Thyroid gland (tissue), 4 donors: ENCODE data around the gene GDA. TPM values are rescaled to one million over a fixed set of nuclear protein-coding genes. Genes with fewer than 3 reads are reported as not detected.

Source experiments
- DNase-seq, 2 donors: peaks; one replicate each; pipeline ENCODE4 v3.0.0-alpha.2; 2019
- H3K27ac ChIP-seq, 3 donors: fragments of 200-600 bp; sonication (generic); 1 replicate in 2 of 3; 2 replicates in 1 of 3; pipeline ENCODE4 v1.5.1; 2016 to 2019; ENCODE audit warnings: mild to moderate bottlenecking in 1 of 3, moderate library complexity in 1 of 3
- H3K27me3 ChIP-seq: fragments of 200-600 bp; sonication (generic); one replicate; pipeline ENCODE4 v1.5.1; 2019
- H3K36me3 ChIP-seq, 2 donors: fragments of 200-600 bp; sonication (generic); one replicate each; pipeline ENCODE4 v1.5.1; 2016 to 2019
- H3K4me1 ChIP-seq, 2 donors: fragments of 200-600 bp; sonication (generic); one replicate each; pipeline ENCODE4 v1.5.1; 2017 to 2019
- H3K4me3 ChIP-seq, 3 donors: fragments of 200-600 bp; sonication (generic); replicated peaks in 1 of 3; 1 replicate in 2 of 3; 2 replicates in 1 of 3; pipeline ENCODE4 v1.5.1; 2016; ENCODE audit warnings: mild to moderate bottlenecking in 1 of 3
- H3K9me3 ChIP-seq: fragments of 200-600 bp; sonication (generic); one replicate; pipeline ENCODE4 v1.5.1; 2017
- POLR2A ChIP-seq, 2 donors: fragments of 450-650 bp; IDR thresholded peaks; one replicate each; pipeline ENCODE4 v1.6.1; 2017; ENCODE audit warnings: antibody characterized with exemption in 2 of 2, mild to moderate bottlenecking in 2 of 2, moderate library complexity in 1 of 2
- WGBS, 2 donors: methylation state at CpG; one replicate each; pipeline ENCODE4 v1.1.5; 2017; 5-methylcytosine and 5-hydroxymethylcytosine counted together
- intact Hi-C: fragments of 100-400 bp; cut with DNase I; formaldehyde crosslinking; loops from one replicate; pipeline ENCODE4 v1.15.1; 2023
- total RNA-seq, 4 donors: library from RNA; depleted of rRNA; stranded (reverse); fragments of >200 nt; gene quantifications; one replicate each; pipeline ENCODE4 v1.2.3, GENCODE V29; 2016
- TF ChIP-seq, protein P1 (sequence below), 6 experiments: fragments of 200-600 bp in 3 of 6; fragments of 450-650 bp in 3 of 6; sonication (generic) in 3 of 6; IDR thresholded peaks; one replicate each; pipeline ENCODE4 v1.5.1; 2016 to 2019; ENCODE audit warnings: antibody characterized with exemption in 6 of 6, mild to moderate bottlenecking in 2 of 6, inconsistent platforms in 1 of 6, moderate library complexity in 1 of 6

Gene GDA
- total RNA-seq, 4 donors from 2014 or later: 0.78 TPM; not detected in 3

DNA sequence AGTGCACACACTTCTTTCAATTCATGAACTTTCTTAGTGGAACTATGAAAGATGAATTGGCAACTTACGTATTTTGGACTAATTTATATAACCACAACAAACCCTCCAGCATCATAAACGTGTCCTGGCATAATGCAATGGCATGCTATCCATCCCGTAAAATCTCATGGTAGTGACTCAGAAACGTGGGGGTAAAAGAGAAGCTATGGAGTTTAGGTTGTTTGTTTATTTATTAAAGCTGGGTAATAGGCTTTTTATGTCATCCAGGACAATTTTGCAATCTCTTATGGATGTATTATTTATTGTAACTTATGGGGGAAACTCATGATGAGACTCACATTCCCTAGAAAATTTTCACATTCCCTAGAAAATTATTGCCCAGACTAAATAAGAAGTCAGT, 106.3 kb downstream of the GDA start:
- DNase-seq: no peak
- Histone ChIP-seq H3K4me1 (no peaks in the 10 kb centered on the region), H3K27me3 (no peaks in the 10 kb centered on the region), H3K36me3 (no peaks in the 10 kb centered on the region), H3K27ac (no peak overlapping the region), H3K4me3 (no peak overlapping the region), H3K9me3 (no peaks in the 10 kb centered on the region)
- WGBS, 2 donors: 80 to 89% methylated on average over 4 of the region's 4 CpGs
- intact Hi-C loops: no loop called here
- TF ChIP-seq, protein P1, sequence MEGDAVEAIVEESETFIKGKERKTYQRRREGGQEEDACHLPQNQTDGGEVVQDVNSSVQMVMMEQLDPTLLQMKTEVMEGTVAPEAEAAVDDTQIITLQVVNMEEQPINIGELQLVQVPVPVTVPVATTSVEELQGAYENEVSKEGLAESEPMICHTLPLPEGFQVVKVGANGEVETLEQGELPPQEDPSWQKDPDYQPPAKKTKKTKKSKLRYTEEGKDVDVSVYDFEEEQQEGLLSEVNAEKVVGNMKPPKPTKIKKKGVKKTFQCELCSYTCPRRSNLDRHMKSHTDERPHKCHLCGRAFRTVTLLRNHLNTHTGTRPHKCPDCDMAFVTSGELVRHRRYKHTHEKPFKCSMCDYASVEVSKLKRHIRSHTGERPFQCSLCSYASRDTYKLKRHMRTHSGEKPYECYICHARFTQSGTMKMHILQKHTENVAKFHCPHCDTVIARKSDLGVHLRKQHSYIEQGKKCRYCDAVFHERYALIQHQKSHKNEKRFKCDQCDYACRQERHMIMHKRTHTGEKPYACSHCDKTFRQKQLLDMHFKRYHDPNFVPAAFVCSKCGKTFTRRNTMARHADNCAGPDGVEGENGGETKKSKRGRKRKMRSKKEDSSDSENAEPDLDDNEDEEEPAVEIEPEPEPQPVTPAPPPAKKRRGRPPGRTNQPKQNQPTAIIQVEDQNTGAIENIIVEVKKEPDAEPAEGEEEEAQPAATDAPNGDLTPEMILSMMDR (IDR thresholded peaks at IDR 0.05): no peak
- no peak for TF ChIP-seq POLR2A (IDR thresholded peaks at IDR 0.05)

- H3K9me3 ChIP-seq: no peaks in the 10 kb centered on the region
- intact Hi-C loops: no loop called here
- DNase-seq: no peak
- no peaks in the 10 kb centered on the region for H3K27me3 ChIP-seq
- WGBS, 2 donors: 84 to 92% methylated on average over 4 to 6 of the region's 6 CpGs
- TF ChIP-seq, protein P1 (IDR thresholded peaks at IDR 0.05): no peak
- TF ChIP-seq POLR2A (IDR thresholded peaks at IDR 0.05): no peak
- H3K4me1 ChIP-seq: no peaks in the 10 kb centered on the region
- no peak overlapping the region for H3K4me3 ChIP-seq
- no peaks in the 10 kb centered on the region for H3K36me3 ChIP-seq
- H3K27ac ChIP-seq: no peak overlapping the region
Measured at GRCh38 chr9:72256931-72257330, 107.7 kb downstream of the GDA start.

- Histone ChIP-seq H3K27me3 (no peaks in the 10 kb centered on the region), H3K27ac (no peak overlapping the region), H3K4me1 (no peaks in the 10 kb centered on the region), H3K4me3 (no peak overlapping the region), H3K36me3 (no peaks in the 10 kb centered on the region), H3K9me3 (no peaks in the 10 kb centered on the region)
- intact Hi-C loops: no loop called here
- WGBS, 2 donors: 86 to 92% methylated on average over 3 of the region's 3 CpGs
- no peak for DNase-seq
- no peak for TF ChIP-seq POLR2A (IDR thresholded peaks at IDR 0.05)
- TF ChIP-seq, protein P1 (IDR thresholded peaks at IDR 0.05): no peak
Measured at GRCh38 chr9:72257814-72258213, 108.6 kb downstream of the GDA start.

DNA sequence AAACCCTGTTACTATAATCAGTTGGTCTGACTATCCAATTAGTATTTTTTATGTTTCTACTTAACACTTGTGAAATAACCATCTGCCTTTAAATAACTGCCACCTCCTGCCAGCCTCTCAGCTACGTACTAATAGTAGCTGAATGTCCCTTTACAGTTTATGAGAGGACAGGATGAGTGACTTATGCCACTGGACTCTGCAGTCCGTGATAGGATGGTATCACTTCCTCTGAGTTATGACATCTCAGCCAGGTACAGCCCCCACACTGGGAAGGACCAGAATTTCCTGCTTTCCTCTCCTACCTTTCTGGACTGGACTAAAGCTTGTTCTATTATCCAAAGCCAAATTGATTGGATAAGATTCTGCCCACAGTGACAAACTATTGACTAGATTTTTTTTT, 112.8 kb downstream of the GDA start:
- TF ChIP-seq, protein P1 (IDR thresholded peaks at IDR 0.05): no peak
- no peak for TF ChIP-seq POLR2A (IDR thresholded peaks at IDR 0.05)
- no peak for DNase-seq
- Histone ChIP-seq H3K27me3 (no peaks in the 10 kb centered on the region), H3K4me3 (no peak overlapping the region), H3K27ac (no peak overlapping the region), H3K9me3 (no peaks in the 10 kb centered on the region), H3K4me1 (no peaks in the 10 kb centered on the region), H3K36me3 (no peaks in the 10 kb centered on the region)
- intact Hi-C loops: no loop called here
- 74 to 79% methylated on average over 2 of the region's 2 CpGs for WGBS, 2 donors

GRCh38 chr9:72263572-72263971, 114.3 kb downstream of the GDA start:
- H3K36me3 ChIP-seq: no peaks in the 10 kb centered on the region
- no peaks in the 10 kb centered on the region for H3K9me3 ChIP-seq
- intact Hi-C loops: no loop called here
- H3K27ac ChIP-seq: no peak overlapping the region
- DNase-seq: no peak
- H3K4me1 ChIP-seq: no peaks in the 10 kb centered on the region
- no peak overlapping the region for H3K4me3 ChIP-seq
- WGBS, 2 donors: 92 to 95% methylated on average over 1 of the region's 1 CpG
- no peak for TF ChIP-seq POLR2A (IDR thresholded peaks at IDR 0.05)
- TF ChIP-seq, protein P1 (IDR thresholded peaks at IDR 0.05): no peak
- H3K27me3 ChIP-seq: no peaks in the 10 kb centered on the region
